H9 (cell line): Measurements from ENCODE around the gene MIEF1. TPM values are rescaled to one million over a fixed set of nuclear protein-coding genes. Genes with fewer than 3 reads are reported as not detected.
"Not testable (repeated sequence)": the region's sequence is repeated elsewhere in the genome, so short reads cannot be mapped to it uniquely, and the experiment has no call there.

ENCODE experiments used
- DNase-seq: peaks from one replicate; pipeline ENCODE4 v3.0.0-alpha.2; 2017
- H2AFZ ChIP-seq: one replicate; pipeline ENCODE4 v1.6.1; 2013; ENCODE audit warnings: mild to moderate bottlenecking, low read length, control low read depth, moderate library complexity
- H2AK5ac ChIP-seq: 2 replicates; pipeline ENCODE4 v1.6.1; 2013; ENCODE audit warnings: low read length, control low read depth, mixed read lengths; ENCODE audit not compliant: insufficient read length
- H2BK120ac ChIP-seq: one replicate; pipeline ENCODE4 v1.6.1; 2013; ENCODE audit warnings: low read depth, mild to moderate bottlenecking, low read length, control low read depth, inconsistent platforms; ENCODE audit not compliant: poor library complexity, severe bottlenecking
- H2BK12ac ChIP-seq: 2 replicates; pipeline ENCODE4 v1.6.1; 2013; ENCODE audit warnings: low read length, control low read depth, mixed read lengths, low read depth; ENCODE audit not compliant: insufficient read length
- H2BK15ac ChIP-seq: 2 replicates; pipeline ENCODE4 v1.6.1; 2013; ENCODE audit warnings: low read depth, low read length, control low read depth
- H2BK20ac ChIP-seq: one replicate; pipeline ENCODE4 v1.6.1; 2013; ENCODE audit warnings: low read depth, mild to moderate bottlenecking, low read length, control low read depth, inconsistent platforms; ENCODE audit not compliant: poor library complexity, severe bottlenecking
- H2BK5ac ChIP-seq: 2 replicates; pipeline ENCODE4 v1.6.1; 2013; ENCODE audit warnings: low read length, control low read depth, mixed read lengths; ENCODE audit not compliant: insufficient read length
- H3K14ac ChIP-seq: 2 replicates; pipeline ENCODE4 v1.6.1; 2013; ENCODE audit warnings: low read length, control low read depth; ENCODE audit not compliant: insufficient read depth
- H3K18ac ChIP-seq: 2 replicates; pipeline ENCODE4 v1.6.1; 2013; ENCODE audit warnings: low read depth, mild to moderate bottlenecking, mixed read lengths, low read length, control low read depth; ENCODE audit not compliant: insufficient read length
- H3K23ac ChIP-seq: 2 replicates; pipeline ENCODE4 v1.6.1; 2013; ENCODE audit warnings: low read length, control low read depth, mixed read lengths, low read depth; ENCODE audit not compliant: insufficient read length
- H3K23me2 ChIP-seq: 2 replicates; pipeline ENCODE4 v1.6.1; 2013; ENCODE audit warnings: low read depth, mild to moderate bottlenecking, mixed read lengths, low read length, control low read depth; ENCODE audit not compliant: insufficient read length, poor library complexity, severe bottlenecking
- H3K27ac ChIP-seq: 2 replicates; pipeline ENCODE4 v1.5.1; 2013; ENCODE audit warnings: low read length, control low read depth, mixed read lengths, low read depth; ENCODE audit not compliant: insufficient read length
- H3K27me3 ChIP-seq: 2 replicates; pipeline ENCODE4 v1.6.1; 2013; ENCODE audit warnings: low read length, control low read depth, inconsistent platforms; ENCODE audit not compliant: insufficient read depth
- H3K4ac ChIP-seq: 2 replicates; pipeline ENCODE4 v1.6.1; 2013; ENCODE audit warnings: low read depth, mild to moderate bottlenecking, control low read depth, inconsistent platforms, low read length, moderate library complexity
- H3K4me1 ChIP-seq: 2 replicates; pipeline ENCODE4 v1.6.1; 2013; ENCODE audit warnings: low read length, control low read depth, inconsistent platforms; ENCODE audit not compliant: insufficient read depth
- H3K4me2 ChIP-seq: 2 replicates; pipeline ENCODE4 v1.6.1; 2013; ENCODE audit warnings: low read length, control low read depth, mixed read lengths; ENCODE audit not compliant: insufficient read length, insufficient read depth
- H3K56ac ChIP-seq: 2 replicates; pipeline ENCODE4 v1.6.1; 2013; ENCODE audit warnings: low read depth, mild to moderate bottlenecking, mixed read lengths, low read length, control low read depth; ENCODE audit not compliant: insufficient read length
- H3K79me1 ChIP-seq: 2 replicates; pipeline ENCODE4 v1.6.1; 2013; ENCODE audit warnings: low read depth, mild to moderate bottlenecking, moderate library complexity, low read length, control low read depth, inconsistent platforms; ENCODE audit not compliant: insufficient read depth, poor library complexity, severe bottlenecking
- H3K79me2 ChIP-seq: 2 replicates; pipeline ENCODE4 v1.6.1; 2013; ENCODE audit warnings: low read length, control low read depth, inconsistent platforms; ENCODE audit not compliant: insufficient read depth
- H3K9ac ChIP-seq: 2 replicates; pipeline ENCODE4 v1.6.1; 2013; ENCODE audit warnings: low read length, control low read depth, mixed read lengths; ENCODE audit not compliant: insufficient read length; ENCODE audit errors: extremely low read depth
- H3K9me3 ChIP-seq: one replicate; pipeline ENCODE4 v1.6.1; 2013; ENCODE audit warnings: low read depth, low read length, inconsistent platforms; ENCODE audit not compliant: control insufficient read depth
- H3T11ph ChIP-seq: one replicate; pipeline ENCODE4 v1.6.1; 2013; ENCODE audit warnings: mild to moderate bottlenecking, low read length, control low read depth, inconsistent platforms
- H4K20me1 ChIP-seq: one replicate; pipeline ENCODE4 v1.6.1; 2013; ENCODE audit not compliant: control insufficient read depth, insufficient read length, insufficient read depth
- H4K5ac ChIP-seq: 2 replicates; pipeline ENCODE4 v1.6.1; 2013; ENCODE audit warnings: low read depth, mild to moderate bottlenecking, mixed read lengths, low read length, control low read depth; ENCODE audit not compliant: insufficient read length
- H4K8ac ChIP-seq: replicated peaks from 2 replicates; pipeline ENCODE4 v1.6.1; 2013; ENCODE audit warnings: low read length, control low read depth, mixed read lengths, low read depth; ENCODE audit not compliant: insufficient read length
- H4K91ac ChIP-seq: 2 replicates; pipeline ENCODE4 v1.6.1; 2013; ENCODE audit warnings: low read depth, mild to moderate bottlenecking, moderate library complexity, mixed read lengths, low read length, control low read depth; ENCODE audit not compliant: insufficient read length
- H3K27ac Mint-ChIP-seq, 3 experiments: 2 replicates in 2 of 3; 3 replicates in 1 of 3; pipeline ENCODE4 v1.8.0; 2020 to 2021; ENCODE audit warnings: mixed read lengths in 3 of 3, mild to moderate bottlenecking in 1 of 3, moderate library complexity in 1 of 3
- H3K27me3 Mint-ChIP-seq: 2 replicates; pipeline ENCODE4 v1.8.0; 2021; ENCODE audit warnings: low read depth, mild to moderate bottlenecking, moderate library complexity, mixed read lengths
- H3K36me3 Mint-ChIP-seq, 3 experiments: 2 replicates in 2 of 3; 3 replicates in 1 of 3; pipeline ENCODE4 v1.8.0; 2020 to 2021; ENCODE audit warnings: low read depth in 3 of 3, mixed read lengths in 3 of 3; ENCODE audit not compliant: insufficient read depth in 1 of 3
- H3K4me1 Mint-ChIP-seq, 2 experiments: 2 replicates each; pipeline ENCODE4 v1.8.0; 2020; ENCODE audit warnings: mixed read lengths in 2 of 2
- H3K4me3 Mint-ChIP-seq, 2 experiments: 2 replicates in 1 of 2; 3 replicates in 1 of 2; pipeline ENCODE4 v1.8.0; 2020 to 2021; ENCODE audit warnings: mild to moderate bottlenecking in 2 of 2, mixed read lengths in 2 of 2, moderate library complexity in 1 of 2
- H3K9me3 Mint-ChIP-seq, 2 experiments: 2 replicates in 1 of 2; 3 replicates in 1 of 2; pipeline ENCODE4 v1.8.0; 2020; ENCODE audit warnings: mild to moderate bottlenecking in 2 of 2, mixed read lengths in 2 of 2, moderate library complexity in 1 of 2
- WGBS: extraction: QIAGEN DNeasy Blood & Tissue Kit; methylation state at CpG from one replicate; pipeline ENCODE4 v1.1.7; 2013; ENCODE audit warnings: missing lambda C conversion rate, low lambda C conversion rate, mixed read lengths; ENCODE audit not compliant: insufficient read length; ENCODE audit errors: extremely low coverage; 5-methylcytosine and 5-hydroxymethylcytosine counted together
- total RNA-seq: library from RNA; stranded (reverse); gene quantifications from 2 replicates; pipeline ENCODE4 v1.2.1, GENCODE V29; 2021

MIEF1 gene
- total RNA-seq, 1 experiment from 2014 or later, result 32.6 TPM

DNA sequence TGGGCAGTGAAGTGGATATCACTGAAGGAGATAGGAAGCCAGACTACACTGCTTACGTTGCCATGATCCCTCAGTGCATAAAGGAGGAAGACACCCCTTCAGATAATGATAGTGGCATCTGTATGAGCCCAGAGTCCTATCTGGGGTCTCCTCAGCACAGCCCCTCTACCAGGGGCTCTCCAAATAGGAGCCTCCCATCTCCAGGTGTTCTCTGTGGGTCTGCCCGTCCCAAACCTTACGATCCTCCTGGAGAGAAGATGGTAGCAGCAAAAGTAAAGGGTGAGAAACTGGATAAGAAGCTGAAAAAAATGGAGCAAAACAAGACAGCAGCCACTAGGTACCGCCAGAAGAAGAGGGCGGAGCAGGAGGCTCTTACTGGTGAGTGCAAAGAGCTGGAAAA is 20.0 kb downstream of the MIEF1 start:
- DNase-seq, H2BK5ac ChIP-seq, H3K4me1 ChIP-seq, H3K9ac ChIP-seq, H3K4ac ChIP-seq, H4K20me1 ChIP-seq, H2BK12ac ChIP-seq, H2AK5ac ChIP-seq, H3K9me3 ChIP-seq, H3K27me3 ChIP-seq, H4K8ac ChIP-seq, H3K9me3 Mint-ChIP-seq, H2AFZ ChIP-seq, H3K79me1 ChIP-seq, H3K18ac ChIP-seq, H3K79me2 ChIP-seq, H2BK120ac ChIP-seq, H4K91ac ChIP-seq, H3T11ph ChIP-seq, H3K56ac ChIP-seq, H3K23ac ChIP-seq, H3K14ac ChIP-seq, H2BK15ac ChIP-seq, H3K27ac ChIP-seq, H4K5ac ChIP-seq, H2BK20ac ChIP-seq: not testable (repeated sequence)
- Mint-ChIP-seq H3K4me3 (peak overlapping the region; percentile 94 to 98), H3K27ac (peak overlapping the region; percentile 31 to 100 (median 98); a peak in 4 of 7 replicates), H3K36me3 (peaks cover 27 to 60% (median 42%) of the 10 kb centered on the region in 3 experiments), H3K4me1 (peaks cover 27 to 29% of the 10 kb centered on the region in 2 experiments), H3K27me3 (peaks cover 22% of the 10 kb centered on the region)
- no CpG with 5 or more reads among the region's 5 CpGs for whole genome bisulfite sequencing
- H3K23me2 ChIP-seq, result peaks cover 13% of the 10 kb centered on the region
- peak overlapping the region; percentile 52 for H3K4me2 ChIP-seq
